HG02571 (cell line): ENCODE results near the gene SNN.

Source experiments
- ATAC-seq: cut with Tn5 transposase; IDR thresholded peaks from one replicate; pipeline ENCODE4 v1.9.1; 2021; ENCODE audit warnings: mild to moderate bottlenecking, moderate library complexity; ENCODE audit not compliant: unreplicated experiment

The SNN gene

DNA sequence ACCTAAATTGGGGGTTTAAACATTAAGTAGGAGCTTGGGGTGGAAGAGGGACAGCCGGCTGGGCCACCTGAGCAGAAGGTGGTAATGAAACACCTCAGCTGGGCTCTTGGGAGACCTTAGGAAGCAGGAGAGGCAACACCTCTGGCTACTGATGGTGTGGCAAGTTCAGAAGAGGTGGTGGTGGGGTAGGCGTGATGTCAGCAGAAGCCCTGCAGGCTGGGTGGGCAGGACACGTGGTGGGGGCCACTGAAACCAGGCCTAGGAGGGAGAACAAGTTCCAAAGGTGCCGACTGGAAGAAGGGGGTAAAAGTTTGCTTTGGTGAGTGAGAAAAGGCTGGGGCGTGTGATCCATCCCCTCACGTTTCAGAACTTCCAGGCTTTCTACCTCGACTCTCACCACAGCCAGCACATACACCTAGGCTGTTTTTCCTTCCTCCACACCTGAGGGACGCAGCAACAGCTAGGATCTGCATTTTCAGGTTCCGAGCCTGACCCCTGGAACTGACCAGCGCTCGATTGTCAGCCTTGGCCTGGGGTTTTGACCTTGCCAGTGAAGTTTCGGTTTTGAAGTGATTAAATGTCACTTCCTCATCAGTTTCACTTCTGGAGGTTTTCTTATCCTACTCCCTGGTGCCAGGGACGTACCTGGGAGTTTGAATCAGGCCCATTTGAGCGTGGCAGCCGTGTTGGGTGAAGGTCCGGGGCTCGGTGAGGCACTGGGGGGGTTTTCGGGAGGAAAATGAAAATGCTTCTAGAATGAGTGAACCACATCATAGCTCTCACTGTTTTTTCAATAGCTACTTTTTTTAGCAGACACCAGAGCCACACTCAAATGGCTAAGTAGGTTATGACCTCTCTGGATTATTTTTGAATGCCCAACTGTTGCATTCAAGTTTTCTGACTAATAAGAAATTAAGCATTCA is 10.0 kb downstream of the SNN start:
- ATAC-seq = no peak

GRCh38 chr16:11679250-11679649 is 11.0 kb downstream of the SNN start:
- no peak for ATAC-seq

DNA sequence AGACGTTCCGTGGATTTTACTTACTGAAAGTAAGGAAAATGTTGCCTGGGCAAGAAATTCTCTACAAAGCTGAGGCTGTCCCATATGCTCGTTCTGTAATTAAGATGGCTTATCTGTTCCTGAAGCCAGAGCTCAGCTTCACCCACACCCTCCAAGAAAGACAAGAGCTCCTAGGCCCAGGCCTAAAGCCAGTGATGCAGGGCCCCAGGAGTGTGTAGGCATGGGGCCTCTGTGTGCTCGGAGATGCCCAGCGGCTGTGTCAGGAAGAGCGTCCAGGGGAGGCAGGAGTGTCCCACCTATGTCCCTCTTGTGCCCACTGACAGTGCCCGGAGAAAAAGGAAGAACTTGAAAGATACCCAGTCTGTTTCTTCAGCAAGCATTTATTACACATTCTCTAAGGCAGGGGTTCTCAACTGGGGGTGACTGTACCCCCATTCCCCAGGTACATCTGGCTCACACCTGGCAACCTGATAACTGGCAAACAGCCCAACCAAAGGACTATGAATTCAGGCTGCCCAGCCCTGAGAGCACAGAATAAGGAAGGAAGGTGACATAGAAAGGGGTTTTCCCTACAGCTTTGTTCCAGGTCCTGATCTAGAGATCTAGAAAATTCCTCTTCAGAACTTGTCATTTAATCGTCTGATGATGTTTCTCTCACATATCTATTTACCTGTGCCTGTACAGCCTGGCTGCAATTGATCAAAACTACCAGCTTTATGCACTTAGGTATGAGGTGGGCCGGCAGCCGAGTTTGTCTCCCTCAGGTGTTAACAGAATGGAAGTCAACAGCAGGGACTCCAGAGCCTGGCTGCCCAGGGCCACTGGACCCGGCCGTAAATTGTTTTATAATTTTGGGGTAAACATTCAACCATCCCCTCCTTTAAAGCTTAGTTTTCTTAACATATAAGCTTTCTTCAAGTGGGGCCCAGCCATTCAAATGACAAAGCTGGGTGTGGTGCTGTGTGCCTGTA is 12.0 kb downstream of the SNN start:
- ATAC-seq = no peak

DNA sequence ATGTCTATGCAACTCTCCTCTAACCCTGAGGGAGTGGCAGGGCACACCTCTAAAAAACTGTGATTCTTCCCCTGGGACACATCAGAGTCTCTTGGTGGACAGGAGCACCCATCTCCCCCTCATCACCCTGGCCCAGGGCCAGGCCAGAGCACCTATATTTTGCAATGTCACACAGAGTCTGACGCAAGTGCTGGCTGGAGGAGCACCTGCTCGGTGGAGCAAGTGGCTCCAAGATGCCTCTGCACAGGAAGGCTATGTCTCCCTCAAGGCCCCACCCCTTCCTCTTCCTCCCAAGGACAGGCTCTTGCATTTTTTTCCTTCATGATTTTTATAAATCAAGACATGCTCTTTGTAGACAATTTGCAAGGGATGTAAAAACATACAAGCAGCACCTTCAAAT is 13.3 kb downstream of the SNN start:
- no peak for ATAC-seq

DNA sequence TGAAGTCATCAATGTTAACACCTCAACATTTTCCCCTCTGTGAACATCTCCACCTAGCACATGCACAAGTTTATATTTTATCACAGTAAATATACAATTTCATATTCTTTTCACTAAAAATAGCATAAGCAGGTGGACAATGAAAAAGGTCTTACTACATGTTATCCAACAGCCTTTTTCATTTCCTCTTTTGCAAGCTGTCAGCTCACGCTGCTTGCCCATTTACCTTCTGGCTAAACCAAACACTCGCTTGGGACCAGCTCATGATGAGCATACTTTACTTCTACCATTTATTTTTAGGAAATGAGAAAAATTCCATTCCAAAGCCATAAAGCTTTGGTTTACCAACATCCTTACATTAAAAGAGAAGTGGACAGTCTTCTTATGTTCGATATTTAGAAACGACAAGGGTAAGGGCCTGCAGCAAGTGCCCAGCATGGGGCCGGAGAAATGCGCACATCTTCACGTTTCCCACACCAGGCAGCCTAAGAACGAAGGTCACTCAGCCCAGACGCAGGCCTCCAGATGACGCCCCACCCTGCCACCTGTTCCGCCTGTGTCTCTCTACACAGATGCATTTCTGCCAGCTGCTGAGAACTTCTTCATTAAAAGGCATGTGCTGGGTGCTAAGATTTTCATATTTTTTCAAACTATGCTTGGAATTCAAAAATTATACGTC is 13.9 kb downstream of the SNN start:
- no peak for ATAC-seq

GRCh38 chr16:11682655-11683096 is 14.4 kb downstream of the SNN start:
- no peak for ATAC-seq

- ATAC-seq = no peak
Observed at GRCh38 chr16:11683145-11683544, 14.9 kb downstream of the SNN start.

GRCh38 chr16:11684231-11685025 is 16.2 kb downstream of the SNN start:
- ATAC-seq = no peak

DNA sequence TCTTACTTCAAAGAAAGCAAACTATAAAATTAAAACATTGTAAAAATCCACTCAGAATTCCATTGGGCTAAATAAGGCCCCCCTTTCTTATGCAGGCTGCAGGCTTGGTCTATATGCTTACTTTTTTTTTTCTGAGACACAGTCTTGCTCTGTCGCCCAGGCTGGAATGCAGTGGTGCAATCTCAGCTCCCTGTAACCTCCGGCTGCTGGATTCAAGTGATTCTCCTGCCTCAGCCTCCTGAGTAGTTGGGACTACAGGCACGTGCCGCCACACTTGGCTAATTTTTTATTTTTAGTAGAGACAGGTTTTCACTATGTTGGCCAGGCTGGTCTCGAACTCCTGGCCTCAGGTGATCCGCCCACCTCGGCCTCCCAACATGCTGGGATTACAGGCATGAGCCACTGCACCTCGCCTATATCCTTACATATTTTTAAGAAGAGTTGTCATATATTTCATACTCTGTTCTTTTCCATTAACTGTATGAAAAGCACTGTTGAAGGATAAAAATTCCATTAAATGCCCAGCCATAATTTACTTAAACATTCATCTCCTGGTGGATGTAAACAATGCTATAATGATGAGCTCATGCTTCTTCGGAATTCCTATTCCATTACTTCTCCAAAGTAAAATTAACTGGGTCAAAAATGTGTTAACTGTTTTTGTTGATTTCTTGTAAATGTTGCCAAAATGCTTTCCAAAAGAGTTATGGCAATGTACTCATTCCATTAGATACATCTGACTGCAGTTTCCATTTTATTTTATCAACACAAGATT is 17.8 kb downstream of the SNN start:
- ATAC-seq = no peak

DNA sequence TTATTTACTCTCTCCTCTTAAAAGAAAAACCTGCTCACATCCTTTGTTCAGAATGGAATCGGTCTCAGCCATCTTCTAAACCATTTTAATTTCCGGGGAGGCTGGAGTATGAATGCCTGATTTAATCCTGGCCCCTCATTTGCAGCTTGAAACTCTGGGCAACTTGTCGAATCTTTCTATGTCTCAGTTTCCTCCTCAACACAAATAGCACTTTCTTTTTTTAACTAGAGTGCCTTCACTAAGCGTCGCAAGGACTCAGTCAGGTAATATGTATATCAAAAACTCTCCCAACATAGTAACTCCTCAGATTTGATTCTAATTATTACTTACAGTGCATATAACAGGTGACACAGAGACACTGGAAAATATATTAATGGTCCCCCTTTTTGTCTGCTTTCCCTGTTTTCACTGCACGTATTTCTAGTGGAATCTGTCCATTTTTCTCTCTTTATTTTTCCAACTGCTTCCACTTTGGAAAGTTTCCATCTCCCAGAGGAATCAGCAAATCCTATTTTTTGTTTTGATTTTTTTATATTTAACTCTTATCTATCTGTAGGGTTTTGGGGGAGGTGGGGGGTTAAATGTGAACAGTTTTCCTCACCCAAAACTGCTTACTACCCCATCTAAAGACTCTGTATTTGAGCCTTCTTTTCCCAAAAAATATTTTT is 18.6 kb downstream of the SNN start:
- no peak for ATAC-seq

DNA sequence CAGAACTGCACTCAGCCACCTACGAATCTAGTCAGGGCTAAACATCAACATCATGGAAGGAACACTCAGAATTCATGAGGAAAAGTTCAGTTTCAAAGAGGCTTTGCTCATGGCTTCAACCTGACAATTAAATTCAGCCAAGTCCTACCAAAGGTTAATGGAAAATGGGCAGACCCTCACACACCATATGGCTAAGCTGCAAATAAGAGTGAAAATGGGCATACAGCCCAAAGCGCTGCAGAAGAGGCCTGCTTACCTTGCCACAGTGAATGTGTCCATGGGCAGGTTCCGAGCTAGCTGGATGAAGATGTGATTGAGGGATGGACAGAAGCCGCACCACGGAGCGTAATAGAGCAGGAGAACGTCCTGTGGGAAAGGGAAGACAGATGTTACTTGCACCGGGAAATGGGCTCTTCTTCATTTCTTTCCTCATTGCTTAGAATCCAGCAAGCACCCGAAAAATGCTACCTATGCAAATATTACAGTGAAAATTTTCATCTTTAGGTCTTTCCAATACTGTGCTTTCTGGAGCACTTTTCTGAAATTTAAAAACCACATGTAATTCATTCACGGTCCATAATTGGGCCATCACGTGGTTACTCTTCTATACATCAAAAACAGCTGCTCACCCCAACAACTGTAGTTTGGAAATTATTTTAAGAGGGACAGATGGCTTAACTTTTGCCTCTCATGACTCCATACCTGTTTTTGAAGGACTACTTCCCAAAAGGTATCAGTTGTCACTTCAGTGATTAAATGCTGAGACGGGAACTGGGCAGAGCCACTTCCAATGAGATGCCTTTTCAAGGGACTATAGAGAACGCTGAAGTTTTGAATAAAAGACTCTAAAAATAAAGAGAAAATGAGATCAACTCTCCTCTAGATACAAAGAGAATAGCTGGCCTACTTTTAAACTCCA is 19.6 kb downstream of the SNN start:
- no peak for ATAC-seq

DNA sequence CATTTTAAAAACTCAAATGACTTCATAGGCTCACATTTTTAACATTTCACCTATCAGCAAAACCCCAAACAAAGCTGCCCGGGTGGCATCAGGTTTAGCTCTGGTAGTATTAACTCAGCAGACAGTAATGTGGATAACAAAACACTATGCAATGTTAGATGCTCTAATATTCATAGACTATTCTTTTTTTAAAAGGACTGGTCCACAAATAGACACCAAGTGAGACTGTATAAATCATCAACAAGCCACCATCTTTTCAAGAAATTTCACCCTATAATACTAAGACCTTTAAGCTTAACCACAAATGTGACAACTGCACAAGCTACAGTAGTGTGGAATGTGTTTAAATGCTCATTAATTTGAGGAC is 20.2 kb downstream of the SNN start:
- no peak for ATAC-seq

GRCh38 chr16:11689031-11689840 is 21.0 kb downstream of the SNN start:
- ATAC-seq = peak; percentile 58

DNA sequence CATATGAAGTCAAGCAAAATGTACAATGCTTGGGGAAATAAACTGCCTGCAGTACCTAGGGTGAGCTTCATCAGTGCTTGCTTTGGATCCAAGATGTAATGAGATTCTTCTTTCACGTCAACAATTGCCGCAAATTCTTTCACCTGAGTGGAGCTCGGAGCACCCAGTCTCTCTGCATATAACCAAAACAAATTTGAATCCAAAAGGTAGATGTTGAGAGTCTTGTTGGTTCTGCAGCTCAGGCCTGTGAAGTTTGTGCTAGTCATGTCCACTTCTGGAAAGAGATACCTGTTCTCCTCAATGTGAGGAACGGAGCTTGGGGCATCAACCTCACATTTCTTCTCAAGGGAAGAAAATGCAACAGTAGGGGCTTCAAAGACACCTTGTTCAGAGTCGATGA is 23.0 kb downstream of the SNN start:
- ATAC-seq = no peak

GRCh38 chr16:11691771-11692170 is 23.5 kb downstream of the SNN start:
- ATAC-seq = no peak

DNA sequence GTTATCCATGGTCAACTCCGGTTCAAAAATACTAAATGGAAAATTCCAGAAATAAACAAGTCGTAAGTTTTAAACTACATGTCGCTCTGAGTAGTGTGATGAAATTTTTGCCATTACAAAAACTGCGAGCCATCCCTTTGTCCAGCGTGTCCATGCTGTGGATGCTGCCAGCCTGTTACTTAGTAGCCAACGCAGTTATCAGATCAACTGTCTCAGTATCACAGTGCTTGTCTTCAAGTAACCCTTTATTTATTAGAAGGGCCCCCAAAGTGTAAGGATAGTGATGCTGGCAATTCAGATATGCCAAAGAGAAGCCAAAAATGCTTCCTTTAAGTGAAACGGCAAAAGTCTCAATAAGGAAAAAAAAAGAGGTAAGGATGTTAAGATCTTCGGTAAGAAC is 23.9 kb downstream of the SNN start:
- no peak for ATAC-seq

- ATAC-seq = no peak
Observed at GRCh38 chr16:11692651-11693050, 24.4 kb downstream of the SNN start.
